Fibroblast of lung (primary cell): ENCODE measurements around the gene SH3RF1.

Source experiments
- EZH2 ChIP-seq: IDR thresholded peaks from 2 replicates; pipeline ENCODE4 v1.5.1; 2012; ENCODE audit warnings: low read length, control low read depth, mild to moderate bottlenecking; ENCODE audit errors: missing control alignments
- TF ChIP-seq, protein P1 (sequence below), 2 donors: IDR thresholded peaks in 1 of 2; conservative IDR thresholded peaks in 1 of 2; 1 replicate in 1 of 2; 2 replicates in 1 of 2; pipeline ENCODE4 v1.5.1; 2011 to 2012; ENCODE audit warnings: low read length in 2 of 2, control low read depth in 1 of 2, inconsistent platforms in 1 of 2, low read depth in 1 of 2, mild to moderate bottlenecking in 1 of 2

- TF ChIP-seq, protein P1, sequence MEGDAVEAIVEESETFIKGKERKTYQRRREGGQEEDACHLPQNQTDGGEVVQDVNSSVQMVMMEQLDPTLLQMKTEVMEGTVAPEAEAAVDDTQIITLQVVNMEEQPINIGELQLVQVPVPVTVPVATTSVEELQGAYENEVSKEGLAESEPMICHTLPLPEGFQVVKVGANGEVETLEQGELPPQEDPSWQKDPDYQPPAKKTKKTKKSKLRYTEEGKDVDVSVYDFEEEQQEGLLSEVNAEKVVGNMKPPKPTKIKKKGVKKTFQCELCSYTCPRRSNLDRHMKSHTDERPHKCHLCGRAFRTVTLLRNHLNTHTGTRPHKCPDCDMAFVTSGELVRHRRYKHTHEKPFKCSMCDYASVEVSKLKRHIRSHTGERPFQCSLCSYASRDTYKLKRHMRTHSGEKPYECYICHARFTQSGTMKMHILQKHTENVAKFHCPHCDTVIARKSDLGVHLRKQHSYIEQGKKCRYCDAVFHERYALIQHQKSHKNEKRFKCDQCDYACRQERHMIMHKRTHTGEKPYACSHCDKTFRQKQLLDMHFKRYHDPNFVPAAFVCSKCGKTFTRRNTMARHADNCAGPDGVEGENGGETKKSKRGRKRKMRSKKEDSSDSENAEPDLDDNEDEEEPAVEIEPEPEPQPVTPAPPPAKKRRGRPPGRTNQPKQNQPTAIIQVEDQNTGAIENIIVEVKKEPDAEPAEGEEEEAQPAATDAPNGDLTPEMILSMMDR (conservative IDR thresholded peaks at IDR 0.05 in 1 of 2, IDR thresholded peaks at IDR 0.05 in 1 of 2; ENCODE audit: low read depth in 1 of 2, low read length in 2 of 2) = no peak
- no peak for TF ChIP-seq EZH2
These were observed 174.5 kb downstream of the SH3RF1 start for GRCh38 chr4:169096221-169096620.
